H1 (cell line): ENCODE results near the gene PRKCA.

Source experiments
- JUN ChIP-seq: IDR thresholded peaks from 2 replicates; pipeline ENCODE4 v1.6.1; 2011; ENCODE audit warnings: low read depth, mild to moderate bottlenecking, improper control_type of control experiment, low read length
- TF ChIP-seq, protein P1 (sequence below): fragments of 300-600 bp; sonication (generic); IDR thresholded peaks from 2 replicates; pipeline ENCODE4 v1.7.1; 2012; ENCODE audit warnings: low read length, moderate library complexity, mild to moderate bottlenecking, inconsistent platforms; ENCODE audit not compliant: insufficient replicate concordance

DNA sequence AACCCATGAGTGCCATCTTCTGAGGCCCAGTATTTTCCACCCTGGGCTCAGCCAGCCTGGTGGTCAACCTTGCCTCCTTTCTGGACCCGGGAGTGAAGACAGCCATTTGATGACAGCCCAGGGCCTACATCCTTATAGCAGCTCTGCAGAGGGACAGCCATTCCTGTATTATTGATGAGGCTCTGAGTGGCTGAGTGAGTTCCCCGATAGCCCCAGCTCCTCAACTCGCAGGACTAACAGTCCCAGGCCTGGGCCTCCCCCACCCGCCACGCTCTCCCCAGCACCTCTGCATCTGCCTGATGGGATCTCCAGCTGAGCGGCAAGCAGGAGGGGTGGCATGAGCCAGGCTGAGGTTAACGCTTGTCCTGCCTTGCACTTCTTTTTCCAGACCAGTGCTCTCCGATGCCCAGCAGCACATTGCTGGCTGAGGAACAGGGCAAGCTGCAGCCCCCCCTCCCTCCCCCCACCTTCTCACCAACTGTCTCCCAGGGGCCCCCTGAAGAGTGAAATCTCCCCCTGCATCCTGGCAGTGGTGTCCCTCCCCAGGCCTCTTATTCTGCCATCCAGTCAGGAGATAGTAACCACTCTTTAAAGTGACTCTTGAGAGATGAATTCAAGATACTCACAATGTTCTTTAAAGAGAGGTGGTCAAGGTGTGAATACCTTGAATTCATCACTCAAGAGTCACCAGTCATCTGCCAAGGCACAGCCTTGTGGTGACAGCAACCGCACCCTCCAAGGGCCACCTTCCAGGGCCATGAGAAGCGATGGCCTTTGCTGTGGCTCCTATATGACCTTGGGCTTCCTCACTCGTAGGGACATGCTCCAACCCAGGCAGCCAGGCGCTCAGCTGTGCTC, 556.0 kb downstream of the PRKCA start:
- no peak for TF ChIP-seq JUN
- TF ChIP-seq, protein P1, sequence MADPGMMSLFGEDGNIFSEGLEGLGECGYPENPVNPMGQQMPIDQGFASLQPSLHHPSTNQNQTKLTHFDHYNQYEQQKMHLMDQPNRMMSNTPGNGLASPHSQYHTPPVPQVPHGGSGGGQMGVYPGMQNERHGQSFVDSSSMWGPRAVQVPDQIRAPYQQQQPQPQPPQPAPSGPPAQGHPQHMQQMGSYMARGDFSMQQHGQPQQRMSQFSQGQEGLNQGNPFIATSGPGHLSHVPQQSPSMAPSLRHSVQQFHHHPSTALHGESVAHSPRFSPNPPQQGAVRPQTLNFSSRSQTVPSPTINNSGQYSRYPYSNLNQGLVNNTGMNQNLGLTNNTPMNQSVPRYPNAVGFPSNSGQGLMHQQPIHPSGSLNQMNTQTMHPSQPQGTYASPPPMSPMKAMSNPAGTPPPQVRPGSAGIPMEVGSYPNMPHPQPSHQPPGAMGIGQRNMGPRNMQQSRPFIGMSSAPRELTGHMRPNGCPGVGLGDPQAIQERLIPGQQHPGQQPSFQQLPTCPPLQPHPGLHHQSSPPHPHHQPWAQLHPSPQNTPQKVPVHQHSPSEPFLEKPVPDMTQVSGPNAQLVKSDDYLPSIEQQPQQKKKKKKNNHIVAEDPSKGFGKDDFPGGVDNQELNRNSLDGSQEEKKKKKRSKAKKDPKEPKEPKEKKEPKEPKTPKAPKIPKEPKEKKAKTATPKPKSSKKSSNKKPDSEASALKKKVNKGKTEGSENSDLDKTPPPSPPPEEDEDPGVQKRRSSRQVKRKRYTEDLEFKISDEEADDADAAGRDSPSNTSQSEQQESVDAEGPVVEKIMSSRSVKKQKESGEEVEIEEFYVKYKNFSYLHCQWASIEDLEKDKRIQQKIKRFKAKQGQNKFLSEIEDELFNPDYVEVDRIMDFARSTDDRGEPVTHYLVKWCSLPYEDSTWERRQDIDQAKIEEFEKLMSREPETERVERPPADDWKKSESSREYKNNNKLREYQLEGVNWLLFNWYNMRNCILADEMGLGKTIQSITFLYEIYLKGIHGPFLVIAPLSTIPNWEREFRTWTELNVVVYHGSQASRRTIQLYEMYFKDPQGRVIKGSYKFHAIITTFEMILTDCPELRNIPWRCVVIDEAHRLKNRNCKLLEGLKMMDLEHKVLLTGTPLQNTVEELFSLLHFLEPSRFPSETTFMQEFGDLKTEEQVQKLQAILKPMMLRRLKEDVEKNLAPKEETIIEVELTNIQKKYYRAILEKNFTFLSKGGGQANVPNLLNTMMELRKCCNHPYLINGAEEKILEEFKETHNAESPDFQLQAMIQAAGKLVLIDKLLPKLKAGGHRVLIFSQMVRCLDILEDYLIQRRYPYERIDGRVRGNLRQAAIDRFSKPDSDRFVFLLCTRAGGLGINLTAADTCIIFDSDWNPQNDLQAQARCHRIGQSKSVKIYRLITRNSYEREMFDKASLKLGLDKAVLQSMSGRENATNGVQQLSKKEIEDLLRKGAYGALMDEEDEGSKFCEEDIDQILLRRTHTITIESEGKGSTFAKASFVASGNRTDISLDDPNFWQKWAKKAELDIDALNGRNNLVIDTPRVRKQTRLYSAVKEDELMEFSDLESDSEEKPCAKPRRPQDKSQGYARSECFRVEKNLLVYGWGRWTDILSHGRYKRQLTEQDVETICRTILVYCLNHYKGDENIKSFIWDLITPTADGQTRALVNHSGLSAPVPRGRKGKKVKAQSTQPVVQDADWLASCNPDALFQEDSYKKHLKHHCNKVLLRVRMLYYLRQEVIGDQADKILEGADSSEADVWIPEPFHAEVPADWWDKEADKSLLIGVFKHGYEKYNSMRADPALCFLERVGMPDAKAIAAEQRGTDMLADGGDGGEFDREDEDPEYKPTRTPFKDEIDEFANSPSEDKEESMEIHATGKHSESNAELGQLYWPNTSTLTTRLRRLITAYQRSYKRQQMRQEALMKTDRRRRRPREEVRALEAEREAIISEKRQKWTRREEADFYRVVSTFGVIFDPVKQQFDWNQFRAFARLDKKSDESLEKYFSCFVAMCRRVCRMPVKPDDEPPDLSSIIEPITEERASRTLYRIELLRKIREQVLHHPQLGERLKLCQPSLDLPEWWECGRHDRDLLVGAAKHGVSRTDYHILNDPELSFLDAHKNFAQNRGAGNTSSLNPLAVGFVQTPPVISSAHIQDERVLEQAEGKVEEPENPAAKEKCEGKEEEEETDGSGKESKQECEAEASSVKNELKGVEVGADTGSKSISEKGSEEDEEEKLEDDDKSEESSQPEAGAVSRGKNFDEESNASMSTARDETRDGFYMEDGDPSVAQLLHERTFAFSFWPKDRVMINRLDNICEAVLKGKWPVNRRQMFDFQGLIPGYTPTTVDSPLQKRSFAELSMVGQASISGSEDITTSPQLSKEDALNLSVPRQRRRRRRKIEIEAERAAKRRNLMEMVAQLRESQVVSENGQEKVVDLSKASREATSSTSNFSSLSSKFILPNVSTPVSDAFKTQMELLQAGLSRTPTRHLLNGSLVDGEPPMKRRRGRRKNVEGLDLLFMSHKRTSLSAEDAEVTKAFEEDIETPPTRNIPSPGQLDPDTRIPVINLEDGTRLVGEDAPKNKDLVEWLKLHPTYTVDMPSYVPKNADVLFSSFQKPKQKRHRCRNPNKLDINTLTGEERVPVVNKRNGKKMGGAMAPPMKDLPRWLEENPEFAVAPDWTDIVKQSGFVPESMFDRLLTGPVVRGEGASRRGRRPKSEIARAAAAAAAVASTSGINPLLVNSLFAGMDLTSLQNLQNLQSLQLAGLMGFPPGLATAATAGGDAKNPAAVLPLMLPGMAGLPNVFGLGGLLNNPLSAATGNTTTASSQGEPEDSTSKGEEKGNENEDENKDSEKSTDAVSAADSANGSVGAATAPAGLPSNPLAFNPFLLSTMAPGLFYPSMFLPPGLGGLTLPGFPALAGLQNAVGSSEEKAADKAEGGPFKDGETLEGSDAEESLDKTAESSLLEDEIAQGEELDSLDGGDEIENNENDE = no peak
